LNCaP clone FGC (cell line): Measurements from ENCODE around the gene TRMT11.
"Not testable (repeated sequence)": the region's sequence is repeated elsewhere in the genome, so short reads cannot be mapped to it uniquely, and the experiment has no call there.

Experiments
- DNase-seq: peaks from one replicate; pipeline ENCODE4 v3.0.0-alpha.2; 2011; ENCODE audit warnings: low read depth
- H3K4me3 ChIP-seq: 2 replicates; pipeline ENCODE4 v1.5.1; 2011; ENCODE audit warnings: mild to moderate bottlenecking, low read depth, low read length, control low read depth
- CTCF ChIP-seq: IDR thresholded peaks from 2 replicates; pipeline ENCODE4 v1.5.1; 2012; ENCODE audit warnings: mild to moderate bottlenecking; ENCODE audit not compliant: control insufficient read depth, insufficient read depth; ENCODE audit errors: extremely low read depth

The TRMT11 gene

GRCh38 chr6:125944434-125944816 lies 41.9 kb upstream of the TRMT11 start:
- DNase-seq = no peak
- no peak overlapping the region for H3K4me3 ChIP-seq
- no peak for TF ChIP-seq CTCF

GRCh38 chr6:125944896-125945295 lies 41.4 kb upstream of the TRMT11 start:
- no peak for DNase-seq
- H3K4me3 ChIP-seq = no peak overlapping the region
- no peak for TF ChIP-seq CTCF

DNA sequence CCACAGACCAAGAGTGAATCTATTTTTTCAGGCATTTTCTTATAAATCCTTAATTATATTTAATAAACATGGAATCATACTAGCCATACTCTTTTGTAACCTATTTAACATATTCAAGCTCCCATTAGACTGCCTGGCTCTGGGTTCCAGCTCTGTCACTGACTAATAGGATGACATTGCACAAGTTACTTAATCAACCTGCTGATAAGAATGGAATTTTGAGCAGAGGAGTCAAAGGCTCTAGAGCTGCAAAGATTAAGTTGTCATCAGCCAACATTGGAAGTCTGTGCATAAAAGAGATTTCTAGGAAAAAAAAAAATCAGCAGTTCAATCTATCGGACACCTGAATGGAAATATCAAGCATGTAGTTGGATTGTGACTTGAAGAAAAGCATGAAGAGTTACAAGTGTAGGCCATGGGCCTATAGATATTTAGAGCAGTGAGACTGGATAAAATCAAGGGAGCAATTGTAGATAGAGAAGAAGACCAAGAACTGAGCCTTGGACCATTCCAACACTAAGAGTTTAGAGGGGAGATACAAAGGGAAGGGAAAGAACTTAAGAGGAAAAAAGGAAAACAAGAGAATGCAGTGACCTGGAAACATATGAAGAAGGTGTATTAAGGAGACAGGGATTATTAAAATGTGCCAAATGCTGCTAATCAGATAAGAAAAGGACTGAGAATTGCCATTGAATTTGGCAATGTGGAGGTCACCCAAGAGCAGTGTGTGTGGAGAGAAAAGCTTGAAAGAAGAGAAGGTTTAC lies 40.8 kb upstream of the TRMT11 start:
- no peak overlapping the region for H3K4me3 ChIP-seq
- TF ChIP-seq CTCF = no peak
- no peak for DNase-seq

GRCh38 chr6:125947615-125948014 lies 38.7 kb upstream of the TRMT11 start:
- DNase-seq = no peak
- TF ChIP-seq CTCF = no peak
- H3K4me3 ChIP-seq = no peak overlapping the region

DNA sequence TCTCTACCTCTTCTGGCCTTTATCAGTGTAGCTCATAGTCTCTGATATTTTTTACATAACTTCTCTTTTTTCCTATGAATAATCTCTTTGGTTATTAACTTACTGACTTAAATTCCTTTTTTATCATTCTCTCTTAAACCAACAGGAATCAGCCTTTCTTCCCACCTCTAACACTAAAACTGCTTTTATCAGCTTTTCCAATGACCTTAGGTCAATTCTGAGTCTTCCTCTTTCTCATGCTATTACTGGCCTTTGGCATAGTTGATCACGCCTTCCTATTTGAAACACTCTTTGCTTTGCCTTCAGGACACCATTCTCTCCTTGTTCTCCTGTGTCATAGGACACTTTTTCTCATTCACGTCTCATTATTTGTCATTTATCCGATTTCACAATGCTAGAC lies 37.9 kb upstream of the TRMT11 start:
- no peak overlapping the region for H3K4me3 ChIP-seq
- DNase-seq = no peak
- TF ChIP-seq CTCF = no peak

DNA sequence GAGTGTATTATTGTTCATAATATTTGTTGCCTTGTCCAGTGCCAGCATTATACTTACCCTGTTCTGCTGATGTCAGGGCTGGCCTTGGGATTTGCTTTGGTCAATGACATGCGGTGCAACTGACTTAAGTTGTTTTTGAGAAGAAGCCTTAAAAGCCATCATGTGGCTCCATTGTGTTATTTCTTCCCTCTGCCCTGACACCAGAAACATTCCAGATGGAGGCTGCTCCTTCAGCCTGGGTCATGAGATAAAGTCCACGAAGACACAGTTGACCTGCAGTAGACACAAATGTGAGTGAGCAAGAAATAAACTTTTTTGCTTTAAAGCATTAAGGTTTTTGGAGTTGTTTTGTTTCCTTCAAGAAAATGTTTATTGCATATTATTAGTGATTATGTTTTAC lies 37.3 kb upstream of the TRMT11 start:
- TF ChIP-seq CTCF = no peak
- no peak for DNase-seq

GRCh38 chr6:125950293-125950692 lies 36.0 kb upstream of the TRMT11 start:
- no peak overlapping the region for H3K4me3 ChIP-seq
- TF ChIP-seq CTCF = no peak
- no peak for DNase-seq

More for the DNA sequence above, 37.3 kb upstream of the TRMT11 start:
- H3K4me3 ChIP-seq = no peak overlapping the region

- H3K4me3 ChIP-seq, DNase-seq: not testable (repeated sequence)
Observed at GRCh38 chr6:125950716-125951115, 35.6 kb upstream of the TRMT11 start.
